Panc1 (cell line): ENCODE data around the gene CIROP. TPM values are rescaled to one million over a fixed set of nuclear protein-coding genes. Genes with fewer than 3 reads are reported as not detected.

Experiments used
- ATAC-seq: fragments of 200-7000 bp; cut with Tn5 transposase; 2 replicates; pipeline ENCODE4 v1.9.1; 2020; ENCODE audit warnings: mild to moderate bottlenecking, moderate library complexity
- BruUV-seq: library from RNA; stranded (reverse); fragments of 400-500 nt; replicated peaks from 2 replicates; lab custom pipeline; 2021; lab: Mats Ljungman, UMichigan
- CTCF ChIA-PET: fragments of 300-600 bp; sonication (Branson Sonifier 250); formaldehyde crosslinking; loops from one replicate; lab custom pipeline; 2022; ENCODE audit warnings: antibody characterized with exemption; lab: Charles Lee
- POLR2A ChIA-PET: fragments of 300-600 bp; sonication (Branson Sonifier 250); formaldehyde crosslinking; loops from one replicate; lab custom pipeline; 2022; ENCODE audit warnings: antibody characterized with exemption; lab: Charles Lee
- DNase-seq: peaks from one replicate; pipeline ENCODE4 v3.0.0-alpha.2; 2010; ENCODE audit warnings: low read depth, low spot score
- H3K27ac ChIP-seq: 2 replicates; pipeline ENCODE4 v1.5.1; 2011; ENCODE audit warnings: mild to moderate bottlenecking, low read length, inconsistent platforms
- H3K27me3 ChIP-seq: fragments of 200-500 bp; sonication (Bioruptor generic); 2 replicates; pipeline ENCODE4 v1.6.0; 2014; ENCODE audit warnings: low read length, inconsistent platforms; ENCODE audit not compliant: control insufficient read depth, insufficient read depth
- H3K36me3 ChIP-seq: fragments of 200-500 bp; sonication (Bioruptor generic); 2 replicates; pipeline ENCODE4 v1.5.1; 2014; ENCODE audit warnings: inconsistent platforms, mild to moderate bottlenecking, low read length, moderate library complexity; ENCODE audit not compliant: control insufficient read depth, insufficient read depth
- H3K4me1 ChIP-seq: 2 replicates; pipeline ENCODE4 v1.5.1; 2011; ENCODE audit warnings: inconsistent platforms, mild to moderate bottlenecking, low read length, moderate library complexity; ENCODE audit not compliant: control insufficient read depth, insufficient read depth
- H3K4me3 ChIP-seq, 2 experiments: 2 replicates each; pipeline ENCODE4 v1.5.1; 2011 to 2012; ENCODE audit warnings: low read depth in 2 of 2, low read length in 2 of 2, mild to moderate bottlenecking in 2 of 2, inconsistent platforms in 1 of 2, moderate library complexity in 1 of 2
- H3K9me3 ChIP-seq: fragments of 200-500 bp; sonication (Bioruptor generic); 2 replicates; pipeline ENCODE4 v1.5.1; 2014; ENCODE audit warnings: low read depth, mild to moderate bottlenecking, inconsistent platforms, low read length, moderate library complexity; ENCODE audit not compliant: control insufficient read depth, insufficient read depth
- CTCF ChIP-seq: fragments of 450-650 bp; IDR thresholded peaks from 2 replicates; pipeline ENCODE4 v1.5.1; 2017; ENCODE audit warnings: mild to moderate bottlenecking
- POLR2AphosphoS5 ChIP-seq: IDR thresholded peaks from 2 replicates; pipeline ENCODE4 v1.6.1; 2012; ENCODE audit warnings: mild to moderate bottlenecking, low read depth, low read length, moderate library complexity
- REST ChIP-seq, 2 experiments: IDR thresholded peaks; 2 replicates each; pipeline ENCODE4 v1.6.1; 2011 to 2012; ENCODE audit warnings: low read depth in 2 of 2, control low read depth in 1 of 2, low read length in 1 of 2, mild to moderate bottlenecking in 1 of 2, moderate library complexity in 1 of 2; ENCODE audit not compliant: insufficient read depth in 1 of 2
- SIN3A ChIP-seq: IDR thresholded peaks from 2 replicates; pipeline ENCODE4 v1.6.1; 2012; ENCODE audit warnings: low read depth, mild to moderate bottlenecking, low read length, moderate library complexity, borderline replicate concordance; ENCODE audit not compliant: insufficient read depth
- TCF7L2 ChIP-seq: IDR thresholded peaks from 2 replicates; pipeline ENCODE4 v1.6.1; 2011; ENCODE audit warnings: mild to moderate bottlenecking, low read depth, low read length, inconsistent platforms
- in situ Hi-C: cut with HindIII; loops from 2 replicates; pipeline ENCODE4 v1.10.0; 2016; ENCODE audit warnings: low sequenced_read_pairs, low pct_unique_long_range_greater_than_20kb
- intact Hi-C: fragments of 100-400 bp; cut with micrococcal nuclease; formaldehyde crosslinking; loops from one replicate; pipeline ENCODE4 v1.10.0; 2022; ENCODE audit not compliant: unreplicated experiment
- total RNA-seq: library from RNA; stranded (reverse); gene quantifications from one replicate; pipeline ENCODE4 v1.2.1, GENCODE V29; 2021; ENCODE audit not compliant: unreplicated experiment

Gene CIROP
- total RNA-seq, 1 experiment from 2014 or later = not detected

GRCh38 chr14:23097786-23098185, 7.0 kb downstream of the CIROP start:
- no TSS peak for BruUV-seq

More at GRCh38 chr14:23097786-23098185, 7.0 kb downstream of the CIROP start:
- TF ChIP-seq CTCF (no peak), POLR2AphosphoS5 (no peak), REST (IDR thresholded peaks at IDR 0.05; ENCODE audit: insufficient read depth in 1 of 2, low read depth in 2 of 2, low read length in 1 of 2) (no peak), SIN3A (no peak), TCF7L2 (no peak)
- Histone ChIP-seq H3K36me3 (peaks cover 13% of the 10 kb centered on the region), H3K27me3 (no peaks in the 10 kb centered on the region), H3K9me3 (no peaks in the 10 kb centered on the region), H3K4me3 (no peak overlapping the region), H3K4me1 (peaks cover 16% of the 10 kb centered on the region), H3K27ac (no peak overlapping the region)
- DNase-seq = no peak
- CTCF ChIA-PET = no interaction called here
- intact Hi-C loops = no loop called here
- POLR2A ChIA-PET = interaction anchor here (0.5 kb wide), 1 partner anchor 97 kb away, joined by 4 read pairs; no protein-coding TSS in a partner anchor
- in situ Hi-C loops = no loop called here
- no peak for ATAC-seq
